Transverse colon (tissue), 3 donors: ENCODE measurements around the gene PCID2.

Source experiments
- CTCF ChIP-seq, 5 experiments: fragments of 200-600 bp in 3 of 5; fragments of 450-650 bp in 2 of 5; sonication (generic) in 3 of 5; IDR thresholded peaks; 1 replicate in 2 of 5; 2 replicates in 3 of 5; pipeline ENCODE4 v1.5.1; 2016 to 2017; ENCODE audit warnings: antibody characterized with exemption in 5 of 5, inconsistent platforms in 3 of 5, mild to moderate bottlenecking in 2 of 5, moderate library complexity in 1 of 5
- EP300 ChIP-seq: sonication (generic); formaldehyde crosslinking; IDR thresholded peaks from one replicate; pipeline ENCODE4 v1.6.1; 2017; ENCODE audit warnings: antibody characterized with exemption, low read depth
- POLR2A ChIP-seq: fragments of 450-650 bp; IDR thresholded peaks from one replicate; pipeline ENCODE4 v1.6.1; 2016; ENCODE audit warnings: antibody characterized with exemption, mild to moderate bottlenecking, moderate library complexity

GRCh38 chr13:113223070-113223469 lies 14.6 kb upstream of the PCID2 start:
- no peak for TF ChIP-seq EP300
- TF ChIP-seq POLR2A, result no peak
- no peak for TF ChIP-seq CTCF (IDR thresholded peaks at IDR 0.05)
